NCI-H345 (cell line): ENCODE results near the gene PARK7.

Experiments used
- DNase-seq: peaks from one replicate; lab custom pipeline; 2025; lab: John Stamatoyannopoulos, UW

The PARK7 gene

GRCh38 chr1:8010080-8010664, 48.7 kb downstream of the PARK7 start:
- DNase-seq = no peak

GRCh38 chr1:8011016-8011415, 49.5 kb downstream of the PARK7 start:
- no peak for DNase-seq

GRCh38 chr1:8011923-8012858, 50.7 kb downstream of the PARK7 start:
- no peak for DNase-seq

- no peak for DNase-seq
Observed at GRCh38 chr1:8012955-8013354, 51.4 kb downstream of the PARK7 start.

GRCh38 chr1:8013399-8013798, 51.9 kb downstream of the PARK7 start:
- no peak for DNase-seq

GRCh38 chr1:8013800-8014199, 52.3 kb downstream of the PARK7 start:
- no peak for DNase-seq

- no peak for DNase-seq
Observed at GRCh38 chr1:8014381-8014988, 53.0 kb downstream of the PARK7 start.

GRCh38 chr1:8015036-8015808, 53.7 kb downstream of the PARK7 start:
- peak; percentile 50 for DNase-seq

- no peak for DNase-seq
Observed at GRCh38 chr1:8015809-8016165, 54.3 kb downstream of the PARK7 start.

GRCh38 chr1:8016210-8016894, 54.8 kb downstream of the PARK7 start:
- no peak for DNase-seq

- no peak for DNase-seq
Observed at GRCh38 chr1:8016895-8017241, 55.4 kb downstream of the PARK7 start.

- no peak for DNase-seq
Observed at GRCh38 chr1:8017495-8018197, 56.1 kb downstream of the PARK7 start.

GRCh38 chr1:8018492-8019228, 57.1 kb downstream of the PARK7 start:
- DNase-seq = no peak

- no peak for DNase-seq
Observed at GRCh38 chr1:8019229-8019620, 57.7 kb downstream of the PARK7 start.

GRCh38 chr1:8020032-8020431, 58.5 kb downstream of the PARK7 start:
- DNase-seq = no peak

- no peak for DNase-seq
Observed at GRCh38 chr1:8021676-8022266, 60.3 kb downstream of the PARK7 start.

GRCh38 chr1:8022395-8023286, 61.1 kb downstream of the PARK7 start:
- no peak for DNase-seq

GRCh38 chr1:8023287-8023994, 61.9 kb downstream of the PARK7 start:
- no peak for DNase-seq

GRCh38 chr1:8023995-8024313, 62.4 kb downstream of the PARK7 start:
- DNase-seq = no peak
